ENCODE results near the gene DNAAF6. TPM values are rescaled to one million over a fixed set of nuclear protein-coding genes. Genes with fewer than 3 reads are reported as not detected.
"Not testable (repeated sequence)": the region's sequence is repeated elsewhere in the genome, so short reads cannot be mapped to it uniquely, and the experiment has no call there.

Gene DNAAF6
- total RNA-seq (ENCODE audit: low replicate concordance): not detected in 2 replicates

GRCh38 chrX:107205770-107206696 is at the start of gene DNAAF6, which contains the start of gene NUP62CL:
Gene DNAAF6 (plus strand): TSS chrX:107206611. CDS start chrX:107212876, 6,265 bp downstream.
Gene NUP62CL (minus strand): TSS chrX:107206433. CDS start chrX:107175146, 31,287 bp downstream.
- no peak for TF ChIP-seq CTCF (IDR thresholded peaks at IDR 0.05; ENCODE audit: insufficient read depth, low read length)

GRCh38 chrX:107157618-107158017 is 48.8 kb upstream of the DNAAF6 start:
- H3K4me3 ChIP-seq (ENCODE audit: low read depth, low read length); DNase-seq (ENCODE audit: low read depth): not testable (repeated sequence)

More at GRCh38 chrX:107205770-107206696, at the start of gene DNAAF6, which contains the start of gene NUP62CL:
- peak; percentile 4 for DNase-seq (ENCODE audit: low read depth)
- peak within 1 kb of the TSS; percentile 53 for H3K4me3 ChIP-seq (ENCODE audit: low read depth, low read length)

GRCh38 chrX:107167163-107167921 is 39.1 kb upstream of the DNAAF6 start:
- no peak for TF ChIP-seq CTCF (IDR thresholded peaks at IDR 0.05; ENCODE audit: insufficient read depth, low read length)
- no peak overlapping the region for H3K4me3 ChIP-seq (ENCODE audit: low read depth, low read length)
- DNase-seq (ENCODE audit: low read depth): no peak

DNA sequence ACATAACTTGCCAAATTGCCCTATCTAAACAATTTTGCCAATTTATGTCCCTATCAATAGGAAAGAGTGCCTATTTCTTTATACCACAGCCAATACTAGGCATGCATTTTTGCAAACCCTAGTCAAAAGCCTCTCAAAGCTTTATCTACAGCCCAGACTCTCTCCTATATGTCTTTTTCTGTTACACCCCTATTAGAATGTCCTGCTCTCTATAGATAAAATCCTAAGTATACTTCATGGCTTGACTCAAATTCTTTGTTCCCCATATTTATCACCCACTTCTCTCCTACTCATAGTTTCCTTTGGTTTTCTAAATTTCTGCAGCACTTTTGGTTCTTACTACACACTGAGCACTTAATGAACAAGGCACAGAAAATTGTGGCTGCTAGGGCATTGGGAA is 38.2 kb upstream of the DNAAF6 start:
- TF ChIP-seq CTCF (IDR thresholded peaks at IDR 0.05; ENCODE audit: insufficient read depth, low read length): no peak
- DNase-seq (ENCODE audit: low read depth): no peak

GRCh38 chrX:107168712-107169111 is 37.7 kb upstream of the DNAAF6 start:
- no peak for TF ChIP-seq CTCF (IDR thresholded peaks at IDR 0.05; ENCODE audit: insufficient read depth, low read length)
- no peak for DNase-seq (ENCODE audit: low read depth)
- H3K4me3 ChIP-seq (ENCODE audit: low read depth, low read length): no peak overlapping the region

More for the DNA sequence above, 38.2 kb upstream of the DNAAF6 start:
- no peak overlapping the region for H3K4me3 ChIP-seq (ENCODE audit: low read depth, low read length)

GRCh38 chrX:107171369-107172102 is 34.9 kb upstream of the DNAAF6 start:
- H3K4me3 ChIP-seq (ENCODE audit: low read depth, low read length): no peak overlapping the region
- DNase-seq (ENCODE audit: low read depth): no peak
- no peak for TF ChIP-seq CTCF (IDR thresholded peaks at IDR 0.05; ENCODE audit: insufficient read depth, low read length)
